Tibial nerve (tissue), 3 donors: ENCODE measurements around the gene PHLDA1.

Source experiments
- POLR2A ChIP-seq, 2 donors: fragments of 450-650 bp; IDR thresholded peaks; one replicate each; pipeline ENCODE4 v1.6.1; 2017; ENCODE audit warnings: antibody characterized with exemption in 2 of 2, mild to moderate bottlenecking in 2 of 2, moderate library complexity in 2 of 2
- TF ChIP-seq, protein P1 (sequence below), 5 experiments: fragments of 200-600 bp in 3 of 5; fragments of 450-650 bp in 2 of 5; sonication (generic) in 3 of 5; IDR thresholded peaks; one replicate each; pipeline ENCODE4 v1.5.1; 2016 to 2019; ENCODE audit warnings: antibody characterized with exemption in 5 of 5, mild to moderate bottlenecking in 3 of 5, moderate library complexity in 2 of 5

DNA sequence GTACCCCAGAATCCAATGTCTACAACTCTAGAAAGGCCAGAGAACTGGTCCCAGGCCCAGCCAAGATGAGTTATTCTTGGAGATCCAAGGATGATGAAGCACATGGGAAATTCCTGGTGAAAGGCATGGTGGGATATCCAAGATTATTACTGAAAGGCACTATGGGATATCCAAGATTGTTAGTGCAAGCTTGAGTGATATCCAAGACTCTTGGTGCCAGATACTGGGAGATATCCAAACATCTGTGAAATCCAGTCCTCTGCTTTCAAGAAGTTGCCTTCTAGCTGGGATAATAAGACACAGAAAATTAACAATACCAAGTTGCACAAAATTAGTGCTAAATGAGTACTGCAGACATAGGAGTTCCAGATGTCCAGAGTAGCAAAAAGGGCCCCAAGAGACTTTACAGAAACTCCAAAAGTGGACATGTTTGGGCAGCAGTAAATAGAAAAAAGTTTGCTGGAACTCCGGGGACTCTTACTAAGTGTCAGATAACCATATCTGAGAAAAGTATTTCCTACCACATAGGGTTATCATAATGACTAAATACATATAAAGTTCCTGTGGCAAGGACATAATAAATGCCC, 34.6 kb downstream of the PHLDA1 start:
- no peak for TF ChIP-seq POLR2A (IDR thresholded peaks at IDR 0.05)
- TF ChIP-seq, protein P1, sequence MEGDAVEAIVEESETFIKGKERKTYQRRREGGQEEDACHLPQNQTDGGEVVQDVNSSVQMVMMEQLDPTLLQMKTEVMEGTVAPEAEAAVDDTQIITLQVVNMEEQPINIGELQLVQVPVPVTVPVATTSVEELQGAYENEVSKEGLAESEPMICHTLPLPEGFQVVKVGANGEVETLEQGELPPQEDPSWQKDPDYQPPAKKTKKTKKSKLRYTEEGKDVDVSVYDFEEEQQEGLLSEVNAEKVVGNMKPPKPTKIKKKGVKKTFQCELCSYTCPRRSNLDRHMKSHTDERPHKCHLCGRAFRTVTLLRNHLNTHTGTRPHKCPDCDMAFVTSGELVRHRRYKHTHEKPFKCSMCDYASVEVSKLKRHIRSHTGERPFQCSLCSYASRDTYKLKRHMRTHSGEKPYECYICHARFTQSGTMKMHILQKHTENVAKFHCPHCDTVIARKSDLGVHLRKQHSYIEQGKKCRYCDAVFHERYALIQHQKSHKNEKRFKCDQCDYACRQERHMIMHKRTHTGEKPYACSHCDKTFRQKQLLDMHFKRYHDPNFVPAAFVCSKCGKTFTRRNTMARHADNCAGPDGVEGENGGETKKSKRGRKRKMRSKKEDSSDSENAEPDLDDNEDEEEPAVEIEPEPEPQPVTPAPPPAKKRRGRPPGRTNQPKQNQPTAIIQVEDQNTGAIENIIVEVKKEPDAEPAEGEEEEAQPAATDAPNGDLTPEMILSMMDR (IDR thresholded peaks at IDR 0.05), result no peak
